ENCODE measurements around the gene ZC3H12D. TPM values are rescaled to one million over a fixed set of nuclear protein-coding genes. Genes with fewer than 3 reads are reported as not detected.

The ZC3H12D gene
- total RNA-seq, 1 donor from 2014 or later: 0.47 TPM

GRCh38 chr6:149489967-149490366, 5.2 kb upstream of the ZC3H12D start:
- Mint-ChIP-seq H3K9me3 (no peaks in the 10 kb centered on the region), H3K27me3 (ENCODE audit: low read depth) (no peaks in the 10 kb centered on the region), H3K4me1 (no peaks in the 10 kb centered on the region), H3K4me3 (no peak overlapping the region), H3K36me3 (no peaks in the 10 kb centered on the region), H3K27ac (no peak overlapping the region)
- no peak for TF ChIP-seq CTCF (IDR thresholded peaks at IDR 0.05; ENCODE audit: unreplicated experiment)
- DNase-seq (ENCODE audit: low spot score in 2 of 2, unreplicated experiment in 2 of 2): no peak

GRCh38 chr6:149488815-149489214, 4.0 kb upstream of the ZC3H12D start:
- H3K4me1 Mint-ChIP-seq: no peaks in the 10 kb centered on the region
- DNase-seq (ENCODE audit: low spot score in 2 of 2, unreplicated experiment in 2 of 2): no peak
- no peak for TF ChIP-seq CTCF (IDR thresholded peaks at IDR 0.05; ENCODE audit: unreplicated experiment)

GRCh38 chr6:149487316-149487715, 2.5 kb upstream of the ZC3H12D start:
- H3K4me1 Mint-ChIP-seq: peaks cover under 1% of the 10 kb centered on the region
- H3K9me3 Mint-ChIP-seq: no peaks in the 10 kb centered on the region
- H3K4me3 Mint-ChIP-seq: no peak overlapping the region
- no peaks in the 10 kb centered on the region for H3K27me3 Mint-ChIP-seq (ENCODE audit: low read depth)
- H3K27ac Mint-ChIP-seq: no peak overlapping the region
- no peak for DNase-seq (ENCODE audit: low spot score in 2 of 2, unreplicated experiment in 2 of 2)
- TF ChIP-seq CTCF (IDR thresholded peaks at IDR 0.05; ENCODE audit: unreplicated experiment): no peak
- no peaks in the 10 kb centered on the region for H3K36me3 Mint-ChIP-seq

More at GRCh38 chr6:149488815-149489214, 4.0 kb upstream of the ZC3H12D start:
- H3K27ac Mint-ChIP-seq: no peak overlapping the region
- H3K4me3 Mint-ChIP-seq: no peak overlapping the region
- H3K9me3 Mint-ChIP-seq: no peaks in the 10 kb centered on the region
- no peaks in the 10 kb centered on the region for H3K27me3 Mint-ChIP-seq (ENCODE audit: low read depth)
- H3K36me3 Mint-ChIP-seq: no peaks in the 10 kb centered on the region

- no peak overlapping the region for H3K4me3 Mint-ChIP-seq
- H3K9me3 Mint-ChIP-seq: no peaks in the 10 kb centered on the region
- H3K27ac Mint-ChIP-seq: no peak overlapping the region
- H3K27me3 Mint-ChIP-seq (ENCODE audit: low read depth): no peaks in the 10 kb centered on the region
- DNase-seq (ENCODE audit: low spot score in 2 of 2, unreplicated experiment in 2 of 2): no peak
- no peak for TF ChIP-seq CTCF (IDR thresholded peaks at IDR 0.05; ENCODE audit: unreplicated experiment)
- no peaks in the 10 kb centered on the region for H3K36me3 Mint-ChIP-seq
- peaks cover 4% of the 10 kb centered on the region for H3K4me1 Mint-ChIP-seq
These were observed 762 bp downstream of the ZC3H12D start for GRCh38 chr6:149483849-149484655.

- no peaks in the 10 kb centered on the region for H3K27me3 Mint-ChIP-seq (ENCODE audit: low read depth)
- TF ChIP-seq CTCF (IDR thresholded peaks at IDR 0.05; ENCODE audit: unreplicated experiment): no peak
- H3K4me3 Mint-ChIP-seq: no peak overlapping the region
- no peak overlapping the region for H3K27ac Mint-ChIP-seq
- no peaks in the 10 kb centered on the region for H3K9me3 Mint-ChIP-seq
- H3K4me1 Mint-ChIP-seq: peaks cover 8% of the 10 kb centered on the region
- no peaks in the 10 kb centered on the region for H3K36me3 Mint-ChIP-seq
- DNase-seq (ENCODE audit: low spot score in 2 of 2, unreplicated experiment in 2 of 2): no peak
These were observed 1.5 kb downstream of the ZC3H12D start for GRCh38 chr6:149483334-149483725.
